GM23338 (cell line): ENCODE measurements around the gene NCKAP5.

Source experiments
- CREB1 ChIP-seq: fragments of 250-450 bp; sonication (Bioruptor Pico); IDR thresholded peaks from 2 replicates; pipeline ENCODE4 v1.5.0; 2020; ENCODE audit warnings: low read depth, mild to moderate bottlenecking, moderate library complexity
- EZH2 ChIP-seq: fragments of 200-600 bp; sonication (generic); IDR thresholded peaks from one replicate; pipeline ENCODE4 v1.8.0; 2017; ENCODE audit warnings: antibody characterized with exemption, mild to moderate bottlenecking, low read depth; ENCODE audit not compliant: unreplicated experiment
- EZH2phosphoT487 ChIP-seq: fragments of 200-600 bp; sonication (generic); IDR thresholded peaks from one replicate; pipeline ENCODE4 v1.8.1; 2018; ENCODE audit warnings: antibody characterized with exemption; ENCODE audit not compliant: unreplicated experiment
- JUNB ChIP-seq: IDR thresholded peaks from one replicate; pipeline ENCODE4 v1.6.1; 2016; ENCODE audit warnings: antibody characterized with exemption; ENCODE audit not compliant: unreplicated experiment
- POLR2AphosphoS5 ChIP-seq: IDR thresholded peaks from 2 replicates; pipeline ENCODE4 v1.6.1; 2016; ENCODE audit warnings: antibody characterized with exemption, low read depth
- STAT1 ChIP-seq: IDR thresholded peaks from one replicate; pipeline ENCODE4 v1.6.1; 2016; ENCODE audit warnings: antibody characterized with exemption; ENCODE audit not compliant: unreplicated experiment
- ZNF114 ChIP-seq: fragments of 250-450 bp; sonication (Bioruptor Pico); IDR thresholded peaks from 2 replicates; pipeline ENCODE4 v1.5.0; 2020; ENCODE audit warnings: mild to moderate bottlenecking, moderate library complexity
- TF ChIP-seq, protein P1 (sequence below), 2 experiments: fragments of 200-600 bp in 1 of 2; sonication (generic) in 1 of 2; conservative IDR thresholded peaks; 2 replicates each; pipeline versions ENCODE4 v1.5.1 to v1.6.1; 2016 to 2017; ENCODE audit warnings: antibody characterized with exemption in 2 of 2, low read depth in 2 of 2, mild to moderate bottlenecking in 2 of 2, moderate library complexity in 1 of 2
- TF ChIP-seq, protein P2 (sequence below): IDR thresholded peaks from one replicate; pipeline ENCODE4 v1.6.1; 2018; ENCODE audit warnings: antibody characterized with exemption; ENCODE audit not compliant: unreplicated experiment
- TF ChIP-seq, protein P3 (sequence below): fragments of 250-450 bp; sonication (Bioruptor Pico); IDR thresholded peaks from 2 replicates; pipeline ENCODE4 v1.5.0; 2020; ENCODE audit warnings: mild to moderate bottlenecking, moderate library complexity

DNA sequence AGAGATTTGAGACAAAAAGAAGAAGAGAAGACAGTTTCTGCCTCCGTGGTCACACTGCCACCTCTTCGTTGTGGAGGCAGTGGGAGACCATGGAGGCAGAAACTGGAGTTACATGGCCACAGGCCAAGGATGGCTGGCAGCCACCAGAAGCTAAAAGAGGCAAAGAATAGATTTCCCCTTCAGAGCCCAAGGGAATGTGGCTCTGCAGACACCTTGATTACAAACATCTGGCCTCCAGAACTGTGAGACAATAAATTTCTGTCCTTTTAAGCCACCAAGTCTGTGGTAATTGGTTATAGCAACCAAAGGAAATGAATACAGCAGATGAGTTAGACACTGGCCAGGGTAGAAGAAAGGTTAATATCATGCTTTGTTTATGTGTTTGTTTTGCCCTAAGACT, 477.9 kb downstream of the NCKAP5 start:
- TF ChIP-seq POLR2AphosphoS5 (no peak), EZH2 (no peak), JUNB (no peak), STAT1 (no peak), CREB1 (CRISPR knock-in tag) (no peak), ZNF114 (CRISPR knock-in tag) (no peak), EZH2phosphoT487 (no peak)
- TF ChIP-seq, protein P1, sequence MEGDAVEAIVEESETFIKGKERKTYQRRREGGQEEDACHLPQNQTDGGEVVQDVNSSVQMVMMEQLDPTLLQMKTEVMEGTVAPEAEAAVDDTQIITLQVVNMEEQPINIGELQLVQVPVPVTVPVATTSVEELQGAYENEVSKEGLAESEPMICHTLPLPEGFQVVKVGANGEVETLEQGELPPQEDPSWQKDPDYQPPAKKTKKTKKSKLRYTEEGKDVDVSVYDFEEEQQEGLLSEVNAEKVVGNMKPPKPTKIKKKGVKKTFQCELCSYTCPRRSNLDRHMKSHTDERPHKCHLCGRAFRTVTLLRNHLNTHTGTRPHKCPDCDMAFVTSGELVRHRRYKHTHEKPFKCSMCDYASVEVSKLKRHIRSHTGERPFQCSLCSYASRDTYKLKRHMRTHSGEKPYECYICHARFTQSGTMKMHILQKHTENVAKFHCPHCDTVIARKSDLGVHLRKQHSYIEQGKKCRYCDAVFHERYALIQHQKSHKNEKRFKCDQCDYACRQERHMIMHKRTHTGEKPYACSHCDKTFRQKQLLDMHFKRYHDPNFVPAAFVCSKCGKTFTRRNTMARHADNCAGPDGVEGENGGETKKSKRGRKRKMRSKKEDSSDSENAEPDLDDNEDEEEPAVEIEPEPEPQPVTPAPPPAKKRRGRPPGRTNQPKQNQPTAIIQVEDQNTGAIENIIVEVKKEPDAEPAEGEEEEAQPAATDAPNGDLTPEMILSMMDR (conservative IDR thresholded peaks at IDR 0.05; ENCODE audit: low read depth in 2 of 2): no peak
- TF ChIP-seq, protein P2, sequence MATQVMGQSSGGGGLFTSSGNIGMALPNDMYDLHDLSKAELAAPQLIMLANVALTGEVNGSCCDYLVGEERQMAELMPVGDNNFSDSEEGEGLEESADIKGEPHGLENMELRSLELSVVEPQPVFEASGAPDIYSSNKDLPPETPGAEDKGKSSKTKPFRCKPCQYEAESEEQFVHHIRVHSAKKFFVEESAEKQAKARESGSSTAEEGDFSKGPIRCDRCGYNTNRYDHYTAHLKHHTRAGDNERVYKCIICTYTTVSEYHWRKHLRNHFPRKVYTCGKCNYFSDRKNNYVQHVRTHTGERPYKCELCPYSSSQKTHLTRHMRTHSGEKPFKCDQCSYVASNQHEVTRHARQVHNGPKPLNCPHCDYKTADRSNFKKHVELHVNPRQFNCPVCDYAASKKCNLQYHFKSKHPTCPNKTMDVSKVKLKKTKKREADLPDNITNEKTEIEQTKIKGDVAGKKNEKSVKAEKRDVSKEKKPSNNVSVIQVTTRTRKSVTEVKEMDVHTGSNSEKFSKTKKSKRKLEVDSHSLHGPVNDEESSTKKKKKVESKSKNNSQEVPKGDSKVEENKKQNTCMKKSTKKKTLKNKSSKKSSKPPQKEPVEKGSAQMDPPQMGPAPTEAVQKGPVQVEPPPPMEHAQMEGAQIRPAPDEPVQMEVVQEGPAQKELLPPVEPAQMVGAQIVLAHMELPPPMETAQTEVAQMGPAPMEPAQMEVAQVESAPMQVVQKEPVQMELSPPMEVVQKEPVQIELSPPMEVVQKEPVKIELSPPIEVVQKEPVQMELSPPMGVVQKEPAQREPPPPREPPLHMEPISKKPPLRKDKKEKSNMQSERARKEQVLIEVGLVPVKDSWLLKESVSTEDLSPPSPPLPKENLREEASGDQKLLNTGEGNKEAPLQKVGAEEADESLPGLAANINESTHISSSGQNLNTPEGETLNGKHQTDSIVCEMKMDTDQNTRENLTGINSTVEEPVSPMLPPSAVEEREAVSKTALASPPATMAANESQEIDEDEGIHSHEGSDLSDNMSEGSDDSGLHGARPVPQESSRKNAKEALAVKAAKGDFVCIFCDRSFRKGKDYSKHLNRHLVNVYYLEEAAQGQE: no peak
- TF ChIP-seq, protein P3, sequence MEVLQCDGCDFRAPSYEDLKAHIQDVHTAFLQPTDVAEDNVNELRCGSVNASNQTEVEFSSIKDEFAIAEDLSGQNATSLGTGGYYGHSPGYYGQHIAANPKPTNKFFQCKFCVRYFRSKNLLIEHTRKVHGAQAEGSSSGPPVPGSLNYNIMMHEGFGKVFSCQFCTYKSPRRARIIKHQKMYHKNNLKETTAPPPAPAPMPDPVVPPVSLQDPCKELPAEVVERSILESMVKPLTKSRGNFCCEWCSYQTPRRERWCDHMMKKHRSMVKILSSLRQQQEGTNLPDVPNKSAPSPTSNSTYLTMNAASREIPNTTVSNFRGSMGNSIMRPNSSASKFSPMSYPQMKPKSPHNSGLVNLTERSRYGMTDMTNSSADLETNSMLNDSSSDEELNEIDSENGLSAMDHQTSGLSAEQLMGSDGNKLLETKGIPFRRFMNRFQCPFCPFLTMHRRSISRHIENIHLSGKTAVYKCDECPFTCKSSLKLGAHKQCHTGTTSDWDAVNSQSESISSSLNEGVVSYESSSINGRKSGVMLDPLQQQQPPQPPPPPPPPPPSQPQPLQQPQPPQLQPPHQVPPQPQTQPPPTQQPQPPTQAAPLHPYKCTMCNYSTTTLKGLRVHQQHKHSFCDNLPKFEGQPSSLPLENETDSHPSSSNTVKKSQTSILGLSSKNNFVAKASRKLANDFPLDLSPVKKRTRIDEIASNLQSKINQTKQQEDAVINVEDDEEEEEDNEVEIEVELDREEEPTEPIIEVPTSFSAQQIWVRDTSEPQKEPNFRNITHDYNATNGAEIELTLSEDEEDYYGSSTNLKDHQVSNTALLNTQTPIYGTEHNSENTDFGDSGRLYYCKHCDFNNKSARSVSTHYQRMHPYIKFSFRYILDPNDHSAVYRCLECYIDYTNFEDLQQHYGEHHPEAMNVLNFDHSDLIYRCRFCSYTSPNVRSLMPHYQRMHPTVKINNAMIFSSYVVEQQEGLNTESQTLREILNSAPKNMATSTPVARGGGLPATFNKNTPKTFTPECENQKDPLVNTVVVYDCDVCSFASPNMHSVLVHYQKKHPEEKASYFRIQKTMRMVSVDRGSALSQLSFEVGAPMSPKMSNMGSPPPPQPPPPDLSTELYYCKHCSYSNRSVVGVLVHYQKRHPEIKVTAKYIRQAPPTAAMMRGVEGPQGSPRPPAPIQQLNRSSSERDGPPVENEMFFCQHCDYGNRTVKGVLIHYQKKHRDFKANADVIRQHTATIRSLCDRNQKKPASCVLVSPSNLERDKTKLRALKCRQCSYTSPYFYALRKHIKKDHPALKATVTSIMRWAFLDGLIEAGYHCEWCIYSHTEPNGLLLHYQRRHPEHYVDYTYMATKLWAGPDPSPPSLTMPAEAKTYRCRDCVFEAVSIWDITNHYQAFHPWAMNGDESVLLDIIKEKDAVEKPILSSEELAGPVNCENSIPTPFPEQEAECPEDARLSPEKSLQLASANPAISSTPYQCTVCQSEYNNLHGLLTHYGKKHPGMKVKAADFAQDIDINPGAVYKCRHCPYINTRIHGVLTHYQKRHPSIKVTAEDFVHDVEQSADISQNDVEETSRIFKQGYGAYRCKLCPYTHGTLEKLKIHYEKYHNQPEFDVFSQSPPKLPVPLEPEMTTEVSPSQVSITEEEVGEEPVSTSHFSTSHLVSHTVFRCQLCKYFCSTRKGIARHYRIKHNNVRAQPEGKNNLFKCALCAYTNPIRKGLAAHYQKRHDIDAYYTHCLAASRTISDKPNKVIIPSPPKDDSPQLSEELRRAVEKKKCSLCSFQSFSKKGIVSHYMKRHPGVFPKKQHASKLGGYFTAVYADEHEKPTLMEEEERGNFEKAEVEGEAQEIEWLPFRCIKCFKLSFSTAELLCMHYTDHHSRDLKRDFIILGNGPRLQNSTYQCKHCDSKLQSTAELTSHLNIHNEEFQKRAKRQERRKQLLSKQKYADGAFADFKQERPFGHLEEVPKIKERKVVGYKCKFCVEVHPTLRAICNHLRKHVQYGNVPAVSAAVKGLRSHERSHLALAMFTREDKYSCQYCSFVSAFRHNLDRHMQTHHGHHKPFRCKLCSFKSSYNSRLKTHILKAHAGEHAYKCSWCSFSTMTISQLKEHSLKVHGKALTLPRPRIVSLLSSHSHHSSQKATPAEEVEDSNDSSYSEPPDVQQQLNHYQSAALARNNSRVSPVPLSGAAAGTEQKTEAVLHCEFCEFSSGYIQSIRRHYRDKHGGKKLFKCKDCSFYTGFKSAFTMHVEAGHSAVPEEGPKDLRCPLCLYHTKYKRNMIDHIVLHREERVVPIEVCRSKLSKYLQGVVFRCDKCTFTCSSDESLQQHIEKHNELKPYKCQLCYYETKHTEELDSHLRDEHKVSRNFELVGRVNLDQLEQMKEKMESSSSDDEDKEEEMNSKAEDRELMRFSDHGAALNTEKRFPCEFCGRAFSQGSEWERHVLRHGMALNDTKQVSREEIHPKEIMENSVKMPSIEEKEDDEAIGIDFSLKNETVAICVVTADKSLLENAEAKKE (CRISPR knock-in tag): no peak
